ENCODE results near the gene KCTD4. TPM values are rescaled to one million over a fixed set of nuclear protein-coding genes. Genes with fewer than 3 reads are reported as not detected.

The KCTD4 gene
- total RNA-seq, 6 experiments from 2014 or later, result 0.73 to 4.5 (median 1.1) TPM

DNA sequence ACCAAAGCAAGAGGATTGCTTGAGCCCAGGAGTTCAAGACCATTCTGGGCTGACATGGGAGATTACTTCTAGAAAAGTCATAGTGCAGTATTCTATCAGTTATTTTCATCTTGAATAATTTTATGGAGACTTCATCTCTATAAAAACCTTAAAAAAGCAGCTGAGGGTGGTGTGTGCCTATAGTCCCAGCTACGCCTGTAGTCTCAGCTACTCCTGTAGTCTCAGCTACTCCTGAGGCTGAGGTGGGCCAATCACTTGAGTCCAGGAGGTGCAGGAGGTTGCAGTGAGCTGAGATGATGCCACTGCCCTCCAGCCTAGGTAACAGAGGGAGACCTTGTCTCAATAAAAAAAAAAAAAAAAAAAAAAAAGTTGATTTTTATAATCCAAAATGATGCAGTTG is 22.1 kb upstream of the KCTD4 start:
- Mint-ChIP-seq H3K4me3 (no peak overlapping the region), H3K36me3 (ENCODE audit: low read depth) (peaks cover 19% of the 10 kb centered on the region), H3K9me3 (no peaks in the 10 kb centered on the region), H3K27me3 (ENCODE audit: insufficient read depth) (no peaks in the 10 kb centered on the region; the same call in 1 of the 2 replicates), H3K27ac (peak overlapping the region; percentile 49; the same call in 1 of the 2 replicates), H3K4me1 (ENCODE audit: low read depth) (peaks cover 67% of the 10 kb centered on the region)
- TF ChIP-seq, protein P1, sequence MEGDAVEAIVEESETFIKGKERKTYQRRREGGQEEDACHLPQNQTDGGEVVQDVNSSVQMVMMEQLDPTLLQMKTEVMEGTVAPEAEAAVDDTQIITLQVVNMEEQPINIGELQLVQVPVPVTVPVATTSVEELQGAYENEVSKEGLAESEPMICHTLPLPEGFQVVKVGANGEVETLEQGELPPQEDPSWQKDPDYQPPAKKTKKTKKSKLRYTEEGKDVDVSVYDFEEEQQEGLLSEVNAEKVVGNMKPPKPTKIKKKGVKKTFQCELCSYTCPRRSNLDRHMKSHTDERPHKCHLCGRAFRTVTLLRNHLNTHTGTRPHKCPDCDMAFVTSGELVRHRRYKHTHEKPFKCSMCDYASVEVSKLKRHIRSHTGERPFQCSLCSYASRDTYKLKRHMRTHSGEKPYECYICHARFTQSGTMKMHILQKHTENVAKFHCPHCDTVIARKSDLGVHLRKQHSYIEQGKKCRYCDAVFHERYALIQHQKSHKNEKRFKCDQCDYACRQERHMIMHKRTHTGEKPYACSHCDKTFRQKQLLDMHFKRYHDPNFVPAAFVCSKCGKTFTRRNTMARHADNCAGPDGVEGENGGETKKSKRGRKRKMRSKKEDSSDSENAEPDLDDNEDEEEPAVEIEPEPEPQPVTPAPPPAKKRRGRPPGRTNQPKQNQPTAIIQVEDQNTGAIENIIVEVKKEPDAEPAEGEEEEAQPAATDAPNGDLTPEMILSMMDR (IDR thresholded peaks at IDR 0.05), result no peak
- no peak for DNase-seq

DNA sequence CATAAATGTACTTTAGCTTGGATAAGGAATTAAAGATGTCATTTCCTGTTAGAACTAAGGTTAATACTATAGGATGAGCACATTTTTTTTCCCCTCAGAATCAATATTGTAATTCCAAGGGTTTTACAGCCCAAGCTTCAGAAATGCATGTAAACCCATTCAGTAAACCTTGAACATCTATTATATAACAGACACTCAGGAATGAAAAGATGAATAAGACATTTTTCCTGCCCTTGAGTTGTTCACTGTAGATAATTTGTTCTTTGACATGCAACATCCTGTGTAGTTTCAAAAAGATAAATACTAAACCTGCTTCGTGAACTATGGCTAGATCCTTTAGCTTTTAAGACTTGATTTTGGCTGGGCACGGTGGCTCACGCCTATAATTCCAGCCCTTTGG is 21.7 kb upstream of the KCTD4 start:
- Mint-ChIP-seq H3K4me3 (no peak overlapping the region), H3K27me3 (ENCODE audit: insufficient read depth) (no peaks in the 10 kb centered on the region), H3K36me3 (ENCODE audit: low read depth) (peaks cover 21% of the 10 kb centered on the region), H3K9me3 (no peaks in the 10 kb centered on the region), H3K27ac (peak overlapping the region; percentile 49; the same call in 1 of the 2 replicates), H3K4me1 (ENCODE audit: low read depth) (peaks cover 71% of the 10 kb centered on the region)
- TF ChIP-seq, protein P1 (IDR thresholded peaks at IDR 0.05), result no peak
- DNase-seq, result no peak

DNA sequence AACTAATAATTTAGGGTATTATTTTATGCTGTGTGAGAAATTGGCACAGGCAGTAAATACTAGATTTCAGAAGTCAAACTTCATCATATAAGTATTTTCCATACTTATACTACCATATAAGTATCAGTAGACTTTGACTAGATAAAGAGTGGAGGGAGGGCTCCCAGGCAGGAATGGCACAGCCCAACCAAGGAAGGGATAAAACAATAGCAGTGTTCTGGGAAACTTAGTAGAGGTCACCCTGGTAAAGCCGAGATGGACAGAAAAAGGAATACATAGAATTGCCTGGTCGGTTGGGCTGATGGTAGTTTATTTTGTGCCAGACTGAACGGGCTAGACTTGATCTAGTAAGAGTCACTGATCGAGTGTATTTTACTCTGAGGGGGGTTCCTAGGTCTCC is 19.6 kb upstream of the KCTD4 start:
- peaks cover 85% of the 10 kb centered on the region for H3K4me1 Mint-ChIP-seq (ENCODE audit: low read depth)
- H3K9me3 Mint-ChIP-seq, result no peaks in the 10 kb centered on the region
- H3K4me3 Mint-ChIP-seq, result peak overlapping the region; percentile 48
- TF ChIP-seq, protein P1 (IDR thresholded peaks at IDR 0.05), result no peak
- DNase-seq, result no peak
- H3K27ac Mint-ChIP-seq, result peak overlapping the region; percentile 70
- peaks cover 32% of the 10 kb centered on the region for H3K36me3 Mint-ChIP-seq (ENCODE audit: low read depth)
- H3K27me3 Mint-ChIP-seq (ENCODE audit: insufficient read depth), result no peaks in the 10 kb centered on the region

DNA sequence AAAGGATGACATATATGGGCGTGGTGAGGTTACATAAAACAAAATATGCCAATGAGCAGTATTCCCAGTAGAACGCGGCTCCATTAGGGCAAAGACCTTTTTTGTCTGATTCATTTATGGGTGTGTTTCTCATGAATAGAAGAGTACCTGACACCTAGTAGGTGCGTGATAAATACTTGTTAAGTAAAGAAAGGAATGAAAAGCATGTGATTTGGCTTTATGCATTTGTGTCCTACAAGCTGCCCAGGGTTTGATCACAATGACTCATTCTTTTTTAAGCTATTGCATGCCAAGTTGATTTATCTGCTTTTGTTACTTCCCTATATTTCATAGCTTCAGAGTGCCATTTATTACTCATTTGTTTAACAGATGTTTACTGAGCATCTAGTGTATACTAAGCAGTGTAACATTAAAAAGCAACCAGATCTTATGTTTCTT is 19.1 kb upstream of the KCTD4 start:
- peaks cover 84% of the 10 kb centered on the region for H3K4me1 Mint-ChIP-seq (ENCODE audit: low read depth)
- no peaks in the 10 kb centered on the region for H3K9me3 Mint-ChIP-seq
- TF ChIP-seq, protein P1 (IDR thresholded peaks at IDR 0.05), result no peak
- H3K27me3 Mint-ChIP-seq (ENCODE audit: insufficient read depth), result no peaks in the 10 kb centered on the region
- H3K27ac Mint-ChIP-seq, result peak overlapping the region; percentile 70
- peak overlapping the region; percentile 48 for H3K4me3 Mint-ChIP-seq
- DNase-seq, result peak; percentile 70
- peaks cover 32% of the 10 kb centered on the region for H3K36me3 Mint-ChIP-seq (ENCODE audit: low read depth)

DNA sequence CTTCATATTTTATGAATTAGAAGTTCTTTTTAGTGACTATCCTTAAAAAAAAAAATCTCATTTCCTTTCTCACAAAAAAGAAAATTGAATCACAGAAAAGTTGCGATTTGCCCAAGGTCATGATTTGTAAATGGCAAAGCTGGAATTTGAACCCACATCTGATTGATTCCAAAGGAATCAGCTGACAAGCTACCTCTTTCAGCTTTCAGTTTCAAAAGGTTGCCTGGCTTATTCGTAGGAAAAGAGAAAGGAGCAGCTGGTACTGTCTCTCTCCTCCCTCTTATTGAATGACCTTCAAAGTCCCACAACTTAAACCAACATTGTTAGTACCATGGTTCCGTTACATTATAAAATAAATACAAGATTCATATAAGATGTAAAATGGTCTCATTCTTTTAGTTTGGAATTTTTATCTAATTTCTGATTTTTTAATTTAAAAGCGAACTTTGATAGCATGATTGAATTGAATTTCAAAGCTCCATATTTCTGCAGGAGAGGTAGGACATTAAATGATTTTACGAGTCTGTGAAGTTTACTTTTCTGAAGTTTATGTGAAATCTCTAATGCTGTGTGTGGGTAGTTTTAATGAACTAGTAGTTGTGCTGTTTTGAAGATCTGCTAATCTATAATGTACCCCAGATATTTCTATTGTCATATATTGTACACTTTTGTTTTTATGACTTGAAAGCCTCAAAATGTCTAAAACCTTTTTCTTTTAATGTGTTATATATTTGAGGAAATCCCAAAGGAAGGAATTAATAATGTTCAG is 18.5 kb upstream of the KCTD4 start:
- DNase-seq, result no peak
- peak overlapping the region; percentile 48 for H3K4me3 Mint-ChIP-seq
- no peaks in the 10 kb centered on the region for H3K27me3 Mint-ChIP-seq (ENCODE audit: insufficient read depth)
- H3K9me3 Mint-ChIP-seq, result no peaks in the 10 kb centered on the region
- H3K4me1 Mint-ChIP-seq (ENCODE audit: low read depth), result peaks cover 79% of the 10 kb centered on the region
- H3K27ac Mint-ChIP-seq, result peak overlapping the region; percentile 70
- H3K36me3 Mint-ChIP-seq (ENCODE audit: low read depth), result peaks cover 32% of the 10 kb centered on the region
- TF ChIP-seq, protein P1 (IDR thresholded peaks at IDR 0.05), result no peak

Data from HFFc6 (cell line).